Thyroid gland (tissue), 4 donors: ENCODE measurements around the gene CACNG1. TPM values are rescaled to one million over a fixed set of nuclear protein-coding genes. Genes with fewer than 3 reads are reported as not detected.

Experiments used
- DNase-seq, 2 donors: peaks; one replicate each; pipeline ENCODE4 v3.0.0-alpha.2; 2019
- H3K27ac ChIP-seq, 3 donors: fragments of 200-600 bp; sonication (generic); 1 replicate in 2 of 3; 2 replicates in 1 of 3; pipeline ENCODE4 v1.5.1; 2016 to 2019; ENCODE audit warnings: mild to moderate bottlenecking in 1 of 3, moderate library complexity in 1 of 3
- H3K27me3 ChIP-seq: fragments of 200-600 bp; sonication (generic); one replicate; pipeline ENCODE4 v1.5.1; 2019
- H3K36me3 ChIP-seq, 2 donors: fragments of 200-600 bp; sonication (generic); one replicate each; pipeline ENCODE4 v1.5.1; 2016 to 2019
- H3K4me1 ChIP-seq, 2 donors: fragments of 200-600 bp; sonication (generic); one replicate each; pipeline ENCODE4 v1.5.1; 2017 to 2019
- H3K4me3 ChIP-seq, 3 donors: fragments of 200-600 bp; sonication (generic); replicated peaks in 1 of 3; 1 replicate in 2 of 3; 2 replicates in 1 of 3; pipeline ENCODE4 v1.5.1; 2016; ENCODE audit warnings: mild to moderate bottlenecking in 1 of 3
- H3K9me3 ChIP-seq: fragments of 200-600 bp; sonication (generic); one replicate; pipeline ENCODE4 v1.5.1; 2017
- POLR2A ChIP-seq, 2 donors: fragments of 450-650 bp; IDR thresholded peaks; one replicate each; pipeline ENCODE4 v1.6.1; 2017; ENCODE audit warnings: antibody characterized with exemption in 2 of 2, mild to moderate bottlenecking in 2 of 2, moderate library complexity in 1 of 2
- WGBS, 2 donors: methylation state at CpG; one replicate each; pipeline ENCODE4 v1.1.5; 2017; 5-methylcytosine and 5-hydroxymethylcytosine counted together
- intact Hi-C: fragments of 100-400 bp; cut with DNase I; formaldehyde crosslinking; loops from one replicate; pipeline ENCODE4 v1.15.1; 2023
- total RNA-seq, 4 donors: library from RNA; depleted of rRNA; stranded (reverse); fragments of >200 nt; gene quantifications; one replicate each; pipeline ENCODE4 v1.2.3, GENCODE V29; 2016
- TF ChIP-seq, protein P1 (sequence below), 6 experiments: fragments of 200-600 bp in 3 of 6; fragments of 450-650 bp in 3 of 6; sonication (generic) in 3 of 6; IDR thresholded peaks; one replicate each; pipeline ENCODE4 v1.5.1; 2016 to 2019; ENCODE audit warnings: antibody characterized with exemption in 6 of 6, mild to moderate bottlenecking in 2 of 6, inconsistent platforms in 1 of 6, moderate library complexity in 1 of 6

CACNG1 gene
- total RNA-seq, 4 donors from 2014 or later = not detected

DNA sequence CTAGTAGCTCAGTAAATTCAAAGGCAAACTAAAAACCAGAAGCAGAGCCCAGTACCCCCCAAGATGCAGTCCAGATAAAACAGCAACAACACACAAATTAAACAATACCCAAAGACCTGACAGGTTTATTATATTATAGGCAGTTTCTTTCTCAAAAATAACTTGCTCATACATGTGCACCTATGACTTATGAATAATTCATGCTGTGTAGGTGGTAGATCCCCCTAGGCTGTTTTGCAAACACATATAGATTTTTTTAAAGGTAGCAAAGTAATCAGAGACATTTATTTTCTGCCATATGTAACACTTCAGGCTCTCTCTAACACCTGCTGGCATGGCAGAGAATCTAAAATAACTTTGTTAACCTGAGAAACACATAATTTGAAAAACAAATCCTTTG, 27.2 kb downstream of the CACNG1 start:
- no peak overlapping the region for H3K4me3 ChIP-seq
- no peaks in the 10 kb centered on the region for H3K27me3 ChIP-seq
- no peak for TF ChIP-seq POLR2A (IDR thresholded peaks at IDR 0.05)
- TF ChIP-seq, protein P1, sequence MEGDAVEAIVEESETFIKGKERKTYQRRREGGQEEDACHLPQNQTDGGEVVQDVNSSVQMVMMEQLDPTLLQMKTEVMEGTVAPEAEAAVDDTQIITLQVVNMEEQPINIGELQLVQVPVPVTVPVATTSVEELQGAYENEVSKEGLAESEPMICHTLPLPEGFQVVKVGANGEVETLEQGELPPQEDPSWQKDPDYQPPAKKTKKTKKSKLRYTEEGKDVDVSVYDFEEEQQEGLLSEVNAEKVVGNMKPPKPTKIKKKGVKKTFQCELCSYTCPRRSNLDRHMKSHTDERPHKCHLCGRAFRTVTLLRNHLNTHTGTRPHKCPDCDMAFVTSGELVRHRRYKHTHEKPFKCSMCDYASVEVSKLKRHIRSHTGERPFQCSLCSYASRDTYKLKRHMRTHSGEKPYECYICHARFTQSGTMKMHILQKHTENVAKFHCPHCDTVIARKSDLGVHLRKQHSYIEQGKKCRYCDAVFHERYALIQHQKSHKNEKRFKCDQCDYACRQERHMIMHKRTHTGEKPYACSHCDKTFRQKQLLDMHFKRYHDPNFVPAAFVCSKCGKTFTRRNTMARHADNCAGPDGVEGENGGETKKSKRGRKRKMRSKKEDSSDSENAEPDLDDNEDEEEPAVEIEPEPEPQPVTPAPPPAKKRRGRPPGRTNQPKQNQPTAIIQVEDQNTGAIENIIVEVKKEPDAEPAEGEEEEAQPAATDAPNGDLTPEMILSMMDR (IDR thresholded peaks at IDR 0.05) = no peak
- no peaks in the 10 kb centered on the region for H3K4me1 ChIP-seq
- H3K36me3 ChIP-seq = peaks cover 5% of the 10 kb centered on the region in 2 donors
- no peak for DNase-seq
- intact Hi-C loops = no loop called here
- no peaks in the 10 kb centered on the region for H3K9me3 ChIP-seq
- no peak overlapping the region for H3K27ac ChIP-seq

DNA sequence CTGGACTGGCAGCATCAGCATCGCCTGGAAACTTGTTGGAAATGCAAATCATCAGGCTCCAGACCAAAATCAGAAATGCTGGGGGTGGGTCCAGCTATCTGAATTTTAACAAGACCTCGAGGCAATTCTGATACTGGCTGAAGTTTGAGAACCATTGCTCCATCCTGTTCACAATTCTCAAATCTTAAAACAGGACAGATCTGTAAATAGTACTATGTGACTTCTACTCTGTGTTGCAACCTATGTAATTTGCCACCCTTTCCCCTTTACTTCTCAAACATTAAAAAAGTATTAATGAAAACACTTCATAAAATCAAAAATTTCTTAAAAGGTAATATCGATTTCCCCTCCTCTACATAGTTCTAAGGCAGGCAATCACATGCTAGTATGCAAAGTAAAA, 28.5 kb downstream of the CACNG1 start:
- Histone ChIP-seq H3K27me3 (no peaks in the 10 kb centered on the region), H3K36me3 (peaks cover 5% of the 10 kb centered on the region in 2 donors), H3K9me3 (no peaks in the 10 kb centered on the region), H3K27ac (no peak overlapping the region), H3K4me1 (no peaks in the 10 kb centered on the region), H3K4me3 (no peak overlapping the region)
- no peak for TF ChIP-seq POLR2A (IDR thresholded peaks at IDR 0.05)
- TF ChIP-seq, protein P1 (IDR thresholded peaks at IDR 0.05) = no peak
- DNase-seq = no peak
- intact Hi-C loops = no loop called here
- 92 to 96% methylated on average over 3 of the region's 3 CpGs for WGBS, 2 donors

DNA sequence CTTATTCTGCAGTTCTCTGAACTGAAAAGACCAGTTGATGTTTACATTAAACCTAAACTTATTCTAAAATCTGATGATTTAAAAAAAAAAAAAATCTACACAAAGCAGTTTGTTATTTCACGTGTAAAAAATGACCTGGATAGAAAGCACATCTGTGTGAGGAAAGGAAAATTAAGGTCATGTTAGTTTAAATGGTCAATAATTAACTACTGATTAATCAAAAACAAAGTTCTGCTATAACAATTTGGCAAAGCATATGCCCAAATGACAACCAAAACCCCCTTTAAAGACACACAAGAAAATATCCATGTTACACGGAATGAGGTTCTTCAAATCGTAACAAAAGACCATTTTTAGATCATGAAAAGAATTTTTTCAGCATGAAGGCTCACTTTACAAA, 30.4 kb downstream of the CACNG1 start:
- Histone ChIP-seq H3K27me3 (no peaks in the 10 kb centered on the region), H3K4me1 (no peaks in the 10 kb centered on the region)
- intact Hi-C loops = no loop called here

DNA sequence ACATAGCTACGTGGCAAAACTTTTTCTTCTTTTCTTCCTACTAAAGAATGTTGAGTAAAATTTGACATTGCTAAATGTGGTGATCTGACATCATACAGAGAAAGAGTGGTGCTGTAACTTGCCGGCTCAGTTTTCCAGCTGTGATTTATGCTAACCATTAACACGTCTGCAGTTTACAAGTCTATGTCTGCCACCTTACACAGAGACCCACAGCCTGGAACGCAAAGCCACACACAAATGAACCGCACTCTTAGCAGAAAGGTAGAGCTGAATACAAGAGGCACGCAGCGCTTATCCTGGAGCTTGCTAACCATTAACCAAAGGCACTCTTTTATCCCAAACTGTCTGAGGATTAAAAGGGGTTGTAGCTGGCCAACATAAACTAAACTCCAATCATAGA, 31.9 kb downstream of the CACNG1 start:
- Histone ChIP-seq H3K9me3 (no peaks in the 10 kb centered on the region), H3K27me3 (no peaks in the 10 kb centered on the region), H3K4me3 (no peak overlapping the region), H3K27ac (no peak overlapping the region), H3K4me1 (no peaks in the 10 kb centered on the region), H3K36me3 (peaks cover 5 to 9% of the 10 kb centered on the region in 2 donors)
- 87 to 92% methylated on average over 7 of the region's 7 CpGs for WGBS, 2 donors
- TF ChIP-seq, protein P1 (IDR thresholded peaks at IDR 0.05) = no peak
- TF ChIP-seq POLR2A (IDR thresholded peaks at IDR 0.05) = no peak
- intact Hi-C loops = no loop called here
- no peak for DNase-seq

More for the DNA sequence above, 30.4 kb downstream of the CACNG1 start:
- peaks cover 5 to 9% of the 10 kb centered on the region in 2 donors for H3K36me3 ChIP-seq
- no peak overlapping the region for H3K4me3 ChIP-seq
- WGBS, 2 donors = 93 to 95% methylated on average over 3 of the region's 3 CpGs
- no peak for DNase-seq
- no peak overlapping the region for H3K27ac ChIP-seq
- TF ChIP-seq, protein P1 (IDR thresholded peaks at IDR 0.05) = no peak
- TF ChIP-seq POLR2A (IDR thresholded peaks at IDR 0.05) = no peak
- no peaks in the 10 kb centered on the region for H3K9me3 ChIP-seq

DNA sequence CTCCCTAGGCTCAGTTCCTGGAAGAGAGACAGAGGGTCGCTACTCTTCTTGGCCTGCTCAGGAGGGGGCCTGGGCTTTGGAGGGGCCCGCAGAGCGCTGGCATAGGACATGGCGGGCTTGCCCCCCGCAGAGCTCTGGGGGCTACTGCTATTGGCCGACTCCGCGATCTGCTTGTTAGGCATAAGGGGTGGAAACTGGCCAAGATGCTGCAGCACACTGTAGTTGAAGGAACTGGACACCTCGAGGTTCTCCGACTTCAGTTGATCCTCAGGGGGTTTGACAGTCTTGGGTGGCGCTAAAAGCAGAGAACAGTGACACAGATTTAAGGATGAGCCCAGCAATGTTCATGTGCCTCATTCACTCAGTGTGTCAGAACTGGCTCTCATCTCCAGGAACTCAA, 33.9 kb downstream of the CACNG1 start:
- no peak for DNase-seq
- intact Hi-C loops = no loop called here
- no peaks in the 10 kb centered on the region for H3K4me1 ChIP-seq
- no peak for TF ChIP-seq POLR2A (IDR thresholded peaks at IDR 0.05)
- TF ChIP-seq, protein P1 (IDR thresholded peaks at IDR 0.05) = no peak
- H3K36me3 ChIP-seq = peaks cover 5 to 9% of the 10 kb centered on the region in 2 donors
- 95 to 96% methylated on average over 9 to 11 of the region's 11 CpGs for WGBS, 2 donors
- H3K27me3 ChIP-seq = no peaks in the 10 kb centered on the region
- H3K9me3 ChIP-seq = no peaks in the 10 kb centered on the region
- no peak overlapping the region for H3K4me3 ChIP-seq
- no peak overlapping the region for H3K27ac ChIP-seq
